ENCODE data around the gene JMJD8.

Gene JMJD8

GRCh38 chr16:715477-716199 is 31.5 kb upstream of the JMJD8 start (continued):
- TF ChIP-seq ZFP3 (tag by site-specific recombination; IDR thresholded peaks at IDR 0.05; ENCODE audit: low read depth) (no peak), ZNF501 (tag by site-specific recombination; IDR thresholded peaks at IDR 0.05) (no peak), PRDM4 (tag by site-specific recombination; IDR thresholded peaks at IDR 0.05) (no peak), SALL2 (tag by site-specific recombination; IDR thresholded peaks at IDR 0.05; ENCODE audit: borderline replicate concordance) (no peak), SP3 (tag by site-specific recombination; IDR thresholded peaks at IDR 0.05) (no peak), OSR2 (tag by site-specific recombination; IDR thresholded peaks at IDR 0.05) (no peak), KLF1 (tag by site-specific recombination; IDR thresholded peaks at IDR 0.05) (no peak), SETDB1 (IDR thresholded peaks at IDR 0.05; ENCODE audit: insufficient read length, low read length) (no peak), ZNF600 (tag by site-specific recombination; IDR thresholded peaks at IDR 0.05) (peak; percentile 65), KLF7 (tag by site-specific recombination; IDR thresholded peaks at IDR 0.05; ENCODE audit: borderline replicate concordance) (no peak), KLF9 (tag by site-specific recombination; IDR thresholded peaks at IDR 0.05; ENCODE audit: low read depth) (peak; percentile 35; the same call in 1 of the 2 replicates), ZNF423 (tag by site-specific recombination; IDR thresholded peaks at IDR 0.05) (no peak), ZNF792 (tag by site-specific recombination; IDR thresholded peaks at IDR 0.05) (peak; percentile 44; the same call in 1 of the 2 replicates), ZBTB8A (tag by site-specific recombination; IDR thresholded peaks at IDR 0.05) (peak; percentile 64; the same call in 1 of the 2 replicates), ZNF623 (tag by site-specific recombination; IDR thresholded peaks at IDR 0.05) (no peak)
- TF ChIP-seq, protein P1, sequence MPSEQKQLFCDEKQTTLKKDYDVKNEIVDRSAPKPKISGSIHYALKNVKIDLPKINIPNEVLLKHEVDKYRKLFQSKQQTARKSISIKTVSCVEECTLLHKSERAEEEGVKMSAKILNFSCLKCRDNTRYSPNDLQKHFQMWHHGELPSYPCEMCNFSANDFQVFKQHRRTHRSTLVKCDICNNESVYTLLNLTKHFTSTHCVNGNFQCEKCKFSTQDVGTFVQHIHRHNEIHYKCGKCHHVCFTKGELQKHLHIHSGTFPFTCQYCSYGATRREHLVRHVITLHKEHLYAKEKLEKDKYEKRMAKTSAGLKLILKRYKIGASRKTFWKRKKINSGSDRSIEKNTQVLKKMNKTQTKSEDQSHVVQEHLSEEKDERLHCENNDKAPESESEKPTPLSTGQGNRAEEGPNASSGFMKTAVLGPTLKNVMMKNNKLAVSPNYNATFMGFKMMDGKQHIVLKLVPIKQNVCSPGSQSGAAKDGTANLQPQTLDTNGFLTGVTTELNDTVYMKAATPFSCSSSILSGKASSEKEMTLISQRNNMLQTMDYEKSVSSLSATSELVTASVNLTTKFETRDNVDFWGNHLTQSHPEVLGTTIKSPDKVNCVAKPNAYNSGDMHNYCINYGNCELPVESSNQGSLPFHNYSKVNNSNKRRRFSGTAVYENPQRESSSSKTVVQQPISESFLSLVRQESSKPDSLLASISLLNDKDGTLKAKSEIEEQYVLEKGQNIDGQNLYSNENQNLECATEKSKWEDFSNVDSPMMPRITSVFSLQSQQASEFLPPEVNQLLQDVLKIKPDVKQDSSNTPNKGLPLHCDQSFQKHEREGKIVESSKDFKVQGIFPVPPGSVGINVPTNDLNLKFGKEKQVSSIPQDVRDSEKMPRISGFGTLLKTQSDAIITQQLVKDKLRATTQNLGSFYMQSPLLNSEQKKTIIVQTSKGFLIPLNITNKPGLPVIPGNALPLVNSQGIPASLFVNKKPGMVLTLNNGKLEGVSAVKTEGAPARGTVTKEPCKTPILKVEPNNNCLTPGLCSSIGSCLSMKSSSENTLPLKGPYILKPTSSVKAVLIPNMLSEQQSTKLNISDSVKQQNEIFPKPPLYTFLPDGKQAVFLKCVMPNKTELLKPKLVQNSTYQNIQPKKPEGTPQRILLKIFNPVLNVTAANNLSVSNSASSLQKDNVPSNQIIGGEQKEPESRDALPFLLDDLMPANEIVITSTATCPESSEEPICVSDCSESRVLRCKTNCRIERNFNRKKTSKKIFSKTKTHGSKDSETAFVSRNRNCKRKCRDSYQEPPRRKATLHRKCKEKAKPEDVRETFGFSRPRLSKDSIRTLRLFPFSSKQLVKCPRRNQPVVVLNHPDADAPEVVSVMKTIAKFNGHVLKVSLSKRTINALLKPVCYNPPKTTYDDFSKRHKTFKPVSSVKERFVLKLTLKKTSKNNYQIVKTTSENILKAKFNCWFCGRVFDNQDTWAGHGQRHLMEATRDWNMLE (tag by site-specific recombination; conservative IDR thresholded peaks at IDR 0.05; ENCODE audit: low read depth), result no peak
- TF ChIP-seq, protein P2, sequence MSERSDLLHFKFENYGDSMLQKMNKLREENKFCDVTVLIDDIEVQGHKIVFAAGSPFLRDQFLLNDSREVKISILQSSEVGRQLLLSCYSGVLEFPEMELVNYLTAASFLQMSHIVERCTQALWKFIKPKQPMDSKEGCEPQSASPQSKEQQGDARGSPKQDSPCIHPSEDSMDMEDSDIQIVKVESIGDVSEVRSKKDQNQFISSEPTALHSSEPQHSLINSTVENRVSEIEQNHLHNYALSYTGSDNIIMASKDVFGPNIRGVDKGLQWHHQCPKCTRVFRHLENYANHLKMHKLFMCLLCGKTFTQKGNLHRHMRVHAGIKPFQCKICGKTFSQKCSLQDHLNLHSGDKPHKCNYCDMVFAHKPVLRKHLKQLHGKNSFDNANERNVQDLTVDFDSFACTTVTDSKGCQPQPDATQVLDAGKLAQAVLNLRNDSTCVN (tag by site-specific recombination; optimal IDR thresholded peaks at IDR 0.05), result peak; percentile 61
- TF ChIP-seq, protein P3, sequence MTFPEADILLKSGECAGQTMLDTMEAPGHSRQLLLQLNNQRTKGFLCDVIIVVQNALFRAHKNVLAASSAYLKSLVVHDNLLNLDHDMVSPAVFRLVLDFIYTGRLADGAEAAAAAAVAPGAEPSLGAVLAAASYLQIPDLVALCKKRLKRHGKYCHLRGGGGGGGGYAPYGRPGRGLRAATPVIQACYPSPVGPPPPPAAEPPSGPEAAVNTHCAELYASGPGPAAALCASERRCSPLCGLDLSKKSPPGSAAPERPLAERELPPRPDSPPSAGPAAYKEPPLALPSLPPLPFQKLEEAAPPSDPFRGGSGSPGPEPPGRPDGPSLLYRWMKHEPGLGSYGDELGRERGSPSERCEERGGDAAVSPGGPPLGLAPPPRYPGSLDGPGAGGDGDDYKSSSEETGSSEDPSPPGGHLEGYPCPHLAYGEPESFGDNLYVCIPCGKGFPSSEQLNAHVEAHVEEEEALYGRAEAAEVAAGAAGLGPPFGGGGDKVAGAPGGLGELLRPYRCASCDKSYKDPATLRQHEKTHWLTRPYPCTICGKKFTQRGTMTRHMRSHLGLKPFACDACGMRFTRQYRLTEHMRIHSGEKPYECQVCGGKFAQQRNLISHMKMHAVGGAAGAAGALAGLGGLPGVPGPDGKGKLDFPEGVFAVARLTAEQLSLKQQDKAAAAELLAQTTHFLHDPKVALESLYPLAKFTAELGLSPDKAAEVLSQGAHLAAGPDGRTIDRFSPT (tag by site-specific recombination; IDR thresholded peaks at IDR 0.05), result peak; percentile 17; the same call in 1 of the 2 replicates
- TF ChIP-seq, protein P4, sequence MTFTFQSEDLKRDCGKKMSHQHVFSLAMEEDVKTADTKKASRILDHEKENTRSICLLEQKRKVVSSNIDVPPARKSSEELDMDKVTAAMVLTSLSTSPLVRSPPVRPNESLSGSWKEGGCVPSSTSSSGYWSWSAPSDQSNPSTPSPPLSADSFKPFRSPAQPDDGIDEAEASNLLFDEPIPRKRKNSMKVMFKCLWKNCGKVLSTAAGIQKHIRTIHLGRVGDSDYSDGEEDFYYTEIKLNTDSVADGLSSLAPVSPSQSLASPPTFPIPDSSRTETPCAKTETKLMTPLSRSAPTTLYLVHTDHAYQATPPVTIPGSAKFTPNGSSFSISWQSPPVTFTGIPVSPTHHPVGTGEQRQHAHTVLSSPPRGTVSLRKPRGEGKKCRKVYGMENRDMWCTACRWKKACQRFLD (tag by site-specific recombination; IDR thresholded peaks at IDR 0.05), result no peak
- TF ChIP-seq, protein P5, sequence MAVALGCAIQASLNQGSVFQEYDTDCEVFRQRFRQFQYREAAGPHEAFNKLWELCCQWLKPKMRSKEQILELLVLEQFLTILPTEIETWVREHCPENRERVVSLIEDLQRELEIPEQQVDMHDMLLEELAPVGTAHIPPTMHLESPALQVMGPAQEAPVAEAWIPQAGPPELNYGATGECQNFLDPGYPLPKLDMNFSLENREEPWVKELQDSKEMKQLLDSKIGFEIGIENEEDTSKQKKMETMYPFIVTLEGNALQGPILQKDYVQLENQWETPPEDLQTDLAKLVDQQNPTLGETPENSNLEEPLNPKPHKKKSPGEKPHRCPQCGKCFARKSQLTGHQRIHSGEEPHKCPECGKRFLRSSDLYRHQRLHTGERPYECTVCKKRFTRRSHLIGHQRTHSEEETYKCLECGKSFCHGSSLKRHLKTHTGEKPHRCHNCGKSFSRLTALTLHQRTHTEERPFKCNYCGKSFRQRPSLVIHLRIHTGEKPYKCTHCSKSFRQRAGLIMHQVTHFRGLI (tag by site-specific recombination; IDR thresholded peaks at IDR 0.05), result peak; percentile 77
- TF ChIP-seq, protein P6, sequence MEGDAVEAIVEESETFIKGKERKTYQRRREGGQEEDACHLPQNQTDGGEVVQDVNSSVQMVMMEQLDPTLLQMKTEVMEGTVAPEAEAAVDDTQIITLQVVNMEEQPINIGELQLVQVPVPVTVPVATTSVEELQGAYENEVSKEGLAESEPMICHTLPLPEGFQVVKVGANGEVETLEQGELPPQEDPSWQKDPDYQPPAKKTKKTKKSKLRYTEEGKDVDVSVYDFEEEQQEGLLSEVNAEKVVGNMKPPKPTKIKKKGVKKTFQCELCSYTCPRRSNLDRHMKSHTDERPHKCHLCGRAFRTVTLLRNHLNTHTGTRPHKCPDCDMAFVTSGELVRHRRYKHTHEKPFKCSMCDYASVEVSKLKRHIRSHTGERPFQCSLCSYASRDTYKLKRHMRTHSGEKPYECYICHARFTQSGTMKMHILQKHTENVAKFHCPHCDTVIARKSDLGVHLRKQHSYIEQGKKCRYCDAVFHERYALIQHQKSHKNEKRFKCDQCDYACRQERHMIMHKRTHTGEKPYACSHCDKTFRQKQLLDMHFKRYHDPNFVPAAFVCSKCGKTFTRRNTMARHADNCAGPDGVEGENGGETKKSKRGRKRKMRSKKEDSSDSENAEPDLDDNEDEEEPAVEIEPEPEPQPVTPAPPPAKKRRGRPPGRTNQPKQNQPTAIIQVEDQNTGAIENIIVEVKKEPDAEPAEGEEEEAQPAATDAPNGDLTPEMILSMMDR (tag by site-specific recombination; IDR thresholded peaks at IDR 0.05), result peak; percentile 28; the same call in 1 of the 2 replicates

All from HEK293 (cell line).